GM23248 (cell line): ENCODE data around the gene KLHL2. TPM values are rescaled to one million over a fixed set of nuclear protein-coding genes. Genes with fewer than 3 reads are reported as not detected.
"Not testable (repeated sequence)": the region's sequence is repeated elsewhere in the genome, so short reads cannot be mapped to it uniquely, and the experiment has no call there.

Experiments
- DNase-seq: peaks from one replicate; pipeline ENCODE4 v3.0.0-alpha.2; 2015
- H2AFZ ChIP-seq: fragments of 200-600 bp; sonication (generic); 2 replicates; pipeline ENCODE4 v1.6.1; 2016; ENCODE audit warnings: antibody characterized with exemption
- H3F3A ChIP-seq: fragments of 200-600 bp; sonication (generic); 2 replicates; pipeline ENCODE4 v1.6.1; 2016; ENCODE audit warnings: mild to moderate bottlenecking, antibody characterized with exemption, mixed run types; ENCODE audit not compliant: insufficient read depth
- H3K27ac ChIP-seq: fragments of 200-600 bp; sonication (generic); 2 replicates; pipeline ENCODE4 v1.5.1; 2016; ENCODE audit warnings: mild to moderate bottlenecking
- H3K27me3 ChIP-seq: fragments of 200-600 bp; sonication (generic); replicated peaks from 2 replicates; pipeline ENCODE4 v1.6.1; 2016; ENCODE audit warnings: mild to moderate bottlenecking; ENCODE audit not compliant: insufficient read depth
- H3K36me3 ChIP-seq: fragments of 200-600 bp; sonication (generic); 2 replicates; pipeline ENCODE4 v1.6.1; 2016; ENCODE audit warnings: low read depth, mild to moderate bottlenecking
- H3K4me1 ChIP-seq: fragments of 200-600 bp; sonication (generic); 2 replicates; pipeline ENCODE4 v1.6.1; 2016; ENCODE audit warnings: mild to moderate bottlenecking; ENCODE audit not compliant: insufficient read depth
- H3K4me2 ChIP-seq: fragments of 200-600 bp; sonication (generic); one replicate; pipeline ENCODE4 v1.6.1; 2016; ENCODE audit warnings: mild to moderate bottlenecking; ENCODE audit not compliant: unreplicated experiment
- H3K4me3 ChIP-seq: fragments of 200-600 bp; sonication (generic); 2 replicates; pipeline ENCODE4 v1.5.1; 2016; ENCODE audit warnings: mild to moderate bottlenecking
- H3K79me2 ChIP-seq: fragments of 200-600 bp; sonication (generic); 2 replicates; pipeline ENCODE4 v1.6.1; 2016; ENCODE audit warnings: mild to moderate bottlenecking; ENCODE audit not compliant: insufficient read depth
- H3K9ac ChIP-seq: fragments of 200-600 bp; sonication (generic); 2 replicates; pipeline ENCODE4 v1.6.1; 2016; ENCODE audit warnings: mild to moderate bottlenecking
- H3K9me2 ChIP-seq: fragments of 200-600 bp; sonication (generic); 2 replicates; pipeline ENCODE4 v1.6.1; 2016; ENCODE audit warnings: mixed run types, mild to moderate bottlenecking, moderate library complexity; ENCODE audit not compliant: insufficient read depth
- H3K9me3 ChIP-seq: fragments of 200-600 bp; sonication (generic); one replicate; pipeline ENCODE4 v1.6.1; 2017; ENCODE audit warnings: low read depth
- H4K20me1 ChIP-seq: fragments of 200-600 bp; sonication (generic); 2 replicates; pipeline ENCODE4 v1.6.0; 2016; ENCODE audit not compliant: insufficient read depth
- WGBS, 2 experiments: methylation state at CpG; one replicate each; pipeline ENCODE4 v1.1.6; 2015 to 2017; ENCODE audit warnings: low lambda C conversion rate in 2 of 2, low coverage in 1 of 2; ENCODE audit errors: missing lambda C conversion rate in 2 of 2; 5-methylcytosine and 5-hydroxymethylcytosine counted together
- in situ Hi-C: fragments of 300-500 bp; cut with MboI; formaldehyde crosslinking; loops from 2 replicates; pipeline ENCODE4 v1.15.0; 2020
- polyA plus RNA-seq: library from polyadenylated mRNA; unstranded; fragments of >200 nt; fragmentation: Nextera tagmentation; extraction: Ambion mirVana; gene quantifications from 2 replicates; pipeline ENCODE4 v1.2.1, GENCODE V29; 2016
- total RNA-seq: library from RNA; depleted of rRNA; stranded (reverse); fragments of >200 nt; shearing (Covaris generic); gene quantifications from 2 replicates; pipeline ENCODE4 v1.2.3, GENCODE V29; 2014

KLHL2 gene
- total and polyA plus RNA-seq, 2 experiments from 2014 or later, result 11.0 to 20.2 TPM

DNA sequence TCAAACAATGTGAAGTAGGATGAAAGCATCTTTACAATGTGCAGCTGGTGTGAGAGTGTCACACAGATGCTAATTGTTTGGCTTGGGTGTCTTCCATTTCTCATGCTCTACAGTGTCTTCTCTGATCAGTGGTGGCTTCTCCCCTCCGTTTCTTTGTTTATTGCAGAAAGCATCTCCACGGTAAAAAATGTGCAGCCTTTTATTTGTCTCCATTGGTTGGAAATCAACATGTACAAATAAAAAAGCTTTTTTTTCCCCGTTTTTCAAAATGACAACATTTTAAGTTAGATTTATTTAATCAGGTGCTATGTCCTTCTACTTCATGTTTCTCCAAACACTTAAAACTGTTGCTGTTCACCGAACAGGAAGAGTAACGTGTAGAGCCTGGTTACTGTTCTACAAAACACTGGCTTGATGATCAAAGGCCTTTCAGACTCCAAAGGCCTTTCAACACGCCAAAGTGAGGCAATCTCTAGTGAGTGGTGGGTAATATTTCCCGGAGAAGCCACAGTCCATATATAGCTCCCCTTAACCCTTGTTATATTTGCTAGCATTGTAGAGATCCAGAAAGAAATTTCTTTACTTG is 48.8 kb downstream of the KLHL2 start:
- in situ Hi-C loops, DNase-seq: not testable (repeated sequence)

DNA sequence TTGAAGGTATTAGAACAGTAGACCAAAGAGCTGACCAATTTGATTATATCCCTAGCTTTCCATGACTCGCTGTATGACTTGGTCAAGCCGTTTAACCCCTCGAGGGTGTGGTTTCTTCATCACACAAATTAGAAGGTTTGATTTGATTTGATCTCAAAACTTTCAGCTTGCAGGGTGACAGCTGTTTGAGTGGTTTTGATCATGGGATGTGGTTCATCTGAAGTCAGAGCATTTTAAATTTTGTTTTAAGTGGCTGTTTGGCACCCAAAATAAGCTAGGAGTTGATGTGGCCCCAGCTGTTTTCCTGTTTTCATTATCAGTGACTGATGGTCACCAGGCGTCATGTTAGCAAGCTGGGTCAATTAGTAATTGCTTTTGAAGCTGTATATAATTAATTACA is 52.4 kb downstream of the KLHL2 start:
- H4K20me1 ChIP-seq, H3K36me3 ChIP-seq, H3K27me3 ChIP-seq, H3K4me1 ChIP-seq, H3K9me2 ChIP-seq, in situ Hi-C loops, H3F3A ChIP-seq, DNase-seq, H3K4me2 ChIP-seq, H3K9me3 ChIP-seq, H3K79me2 ChIP-seq, H3K4me3 ChIP-seq, H3K27ac ChIP-seq, H3K9ac ChIP-seq, H2AFZ ChIP-seq: not testable (repeated sequence)
- WGBS, 2 experiments, result 58 to 65% methylated on average over 3 to 4 of the region's 4 CpGs

More for the DNA sequence above, 48.8 kb downstream of the KLHL2 start:
- H3K36me3 ChIP-seq, H3K9me2 ChIP-seq, H3K4me2 ChIP-seq, H3K79me2 ChIP-seq, H3K9ac ChIP-seq, H4K20me1 ChIP-seq, H3K9me3 ChIP-seq, H2AFZ ChIP-seq, H3K4me1 ChIP-seq, H3K27ac ChIP-seq, H3K4me3 ChIP-seq, H3F3A ChIP-seq, H3K27me3 ChIP-seq: not testable (repeated sequence)
- WGBS, 2 experiments, result 49 to 51% methylated on average over 7 of the region's 7 CpGs

DNA sequence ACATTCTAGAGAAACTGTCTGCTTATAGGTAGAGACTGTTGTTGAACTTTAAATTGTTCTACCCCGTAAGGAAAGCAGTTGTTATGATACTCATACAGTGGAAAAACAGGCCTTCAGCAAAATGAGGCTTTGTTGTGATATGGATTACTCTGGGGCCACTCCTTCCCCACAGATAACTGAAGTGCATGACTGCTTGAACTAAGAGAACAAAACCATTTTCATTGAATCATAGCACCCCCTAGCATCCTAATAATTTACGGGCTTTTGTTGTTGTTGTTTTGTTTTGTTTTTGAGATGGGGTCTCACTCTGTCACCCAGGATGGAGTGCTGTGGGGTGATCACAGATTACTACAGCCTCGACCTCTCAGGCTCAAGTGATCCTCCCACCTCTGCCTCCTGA is 54.9 kb downstream of the KLHL2 start:
- H3K9me3 ChIP-seq, H3K79me2 ChIP-seq, H3K4me3 ChIP-seq, H3K27ac ChIP-seq, H3F3A ChIP-seq, H3K9me2 ChIP-seq, H3K27me3 ChIP-seq, H3K9ac ChIP-seq, H3K4me2 ChIP-seq, H3K36me3 ChIP-seq, H3K4me1 ChIP-seq, in situ Hi-C loops, DNase-seq, H4K20me1 ChIP-seq, H2AFZ ChIP-seq: not testable (repeated sequence)
- 95 to 98% methylated on average over 3 of the region's 3 CpGs for WGBS, 2 experiments

DNA sequence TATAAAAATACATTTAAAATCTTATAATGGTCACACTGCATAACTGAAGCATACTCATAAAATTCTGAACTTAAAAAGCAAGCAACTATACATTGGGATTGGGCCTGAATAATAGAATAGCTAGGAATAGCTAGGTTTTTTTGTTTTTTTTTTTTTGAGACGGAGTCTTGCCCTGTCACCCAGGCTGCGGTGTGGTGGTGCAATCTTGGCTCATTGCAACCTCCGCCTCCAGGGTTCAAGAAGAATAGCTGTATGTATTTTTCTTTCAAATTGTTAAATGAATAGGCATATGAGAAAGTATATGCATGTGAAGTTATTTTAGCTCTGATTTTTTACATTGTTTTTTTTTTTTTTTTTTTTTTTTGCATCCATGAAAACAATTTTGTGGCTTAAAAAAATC is 56.1 kb downstream of the KLHL2 start:
- DNase-seq, H3K9me3 ChIP-seq, H3K4me2 ChIP-seq, H3K4me1 ChIP-seq, H4K20me1 ChIP-seq, H3F3A ChIP-seq, H3K4me3 ChIP-seq, H3K9me2 ChIP-seq, H3K27ac ChIP-seq, in situ Hi-C loops, H3K36me3 ChIP-seq, H2AFZ ChIP-seq, H3K27me3 ChIP-seq, H3K79me2 ChIP-seq, H3K9ac ChIP-seq: not testable (repeated sequence)
- WGBS, 2 experiments, result 93 to 98% methylated on average over 3 of the region's 3 CpGs

DNA sequence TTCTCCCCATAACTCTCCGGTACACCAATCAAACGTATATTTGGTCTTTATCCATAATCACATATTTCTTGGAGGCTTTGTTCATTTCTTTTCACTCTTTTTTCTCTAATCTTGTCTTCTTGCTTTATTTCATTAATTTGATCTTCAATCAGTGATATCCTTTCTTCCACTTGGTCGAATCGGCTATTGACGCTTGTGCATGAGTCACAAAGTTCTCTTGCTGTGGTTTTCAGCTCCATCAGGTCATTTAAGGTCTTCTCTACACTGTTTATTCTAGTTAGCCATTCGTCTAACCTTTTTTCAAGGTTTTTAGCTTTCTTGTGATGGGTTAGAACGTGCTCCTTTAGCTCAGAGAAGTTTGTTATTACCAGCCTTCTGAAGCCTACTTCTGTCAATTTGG is 62.6 kb downstream of the KLHL2 start:
- DNase-seq, H3K4me1 ChIP-seq, H3K27me3 ChIP-seq, H3K9me2 ChIP-seq, H3K4me2 ChIP-seq, H3F3A ChIP-seq, H3K9me3 ChIP-seq, in situ Hi-C loops, H3K9ac ChIP-seq, H3K79me2 ChIP-seq, H4K20me1 ChIP-seq, H2AFZ ChIP-seq, H3K36me3 ChIP-seq, H3K27ac ChIP-seq, H3K4me3 ChIP-seq: not testable (repeated sequence)
- 80 to 83% methylated on average over 7 of the region's 7 CpGs for WGBS, 2 experiments

DNA sequence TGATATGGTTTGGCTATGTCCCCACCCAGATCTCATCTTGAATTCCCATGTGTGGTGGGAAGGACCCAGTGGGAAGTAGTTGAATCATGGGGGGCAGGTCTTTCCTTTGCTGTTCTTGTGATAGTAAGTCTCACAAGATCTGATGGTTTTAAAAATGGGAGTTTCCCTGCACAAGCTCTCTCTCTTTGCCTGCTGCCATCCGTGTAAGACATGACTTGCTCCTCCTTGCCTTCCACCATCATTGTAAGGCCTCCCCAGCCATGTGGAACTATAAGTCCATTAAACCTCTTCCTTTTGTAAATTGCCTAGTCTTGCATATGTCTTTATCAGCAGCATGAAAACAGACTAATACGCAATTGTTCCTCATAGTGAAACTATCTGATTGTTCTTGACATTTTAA is 66.1 kb downstream of the KLHL2 start:
- H3K27me3 ChIP-seq, result not testable (repeated sequence)
- 49 to 50% methylated on average over 2 of the region's 2 CpGs for WGBS, 2 experiments

DNA sequence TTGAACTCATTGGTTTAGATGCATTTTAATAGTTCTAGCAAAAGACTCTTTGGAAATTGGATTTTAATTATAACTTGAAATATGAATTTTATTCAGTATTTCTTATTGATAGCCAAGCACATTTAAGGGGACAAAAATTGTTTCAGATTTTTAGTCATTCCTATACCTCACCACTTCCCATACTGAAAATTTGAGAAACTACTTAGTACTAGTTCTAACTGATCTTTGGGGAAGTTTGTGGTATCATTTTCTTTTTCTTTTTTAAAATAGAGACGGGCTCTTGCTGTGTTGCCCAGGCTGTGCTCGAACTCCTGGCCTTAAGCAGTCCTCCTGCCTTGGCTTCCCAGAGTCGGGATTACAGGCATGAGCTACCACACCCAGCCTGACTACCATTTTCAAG is 68.0 kb downstream of the KLHL2 start:
- H3K9me3 ChIP-seq, H3K4me3 ChIP-seq, H3F3A ChIP-seq, H4K20me1 ChIP-seq, in situ Hi-C loops, H3K4me2 ChIP-seq, H3K9me2 ChIP-seq, H3K79me2 ChIP-seq, H3K27ac ChIP-seq, H2AFZ ChIP-seq, H3K9ac ChIP-seq, DNase-seq, H3K36me3 ChIP-seq, H3K27me3 ChIP-seq, H3K4me1 ChIP-seq: not testable (repeated sequence)
- WGBS, 2 experiments, result 96 to 100% methylated on average over 3 of the region's 3 CpGs

More for the DNA sequence above, 66.1 kb downstream of the KLHL2 start:
- H3K36me3 ChIP-seq, H3K27ac ChIP-seq, H3K4me3 ChIP-seq, H4K20me1 ChIP-seq, H3K9me3 ChIP-seq, H3K9me2 ChIP-seq, H3K4me2 ChIP-seq, in situ Hi-C loops, H3K4me1 ChIP-seq, H3K9ac ChIP-seq, DNase-seq, H3K79me2 ChIP-seq, H2AFZ ChIP-seq, H3F3A ChIP-seq: not testable (repeated sequence)

DNA sequence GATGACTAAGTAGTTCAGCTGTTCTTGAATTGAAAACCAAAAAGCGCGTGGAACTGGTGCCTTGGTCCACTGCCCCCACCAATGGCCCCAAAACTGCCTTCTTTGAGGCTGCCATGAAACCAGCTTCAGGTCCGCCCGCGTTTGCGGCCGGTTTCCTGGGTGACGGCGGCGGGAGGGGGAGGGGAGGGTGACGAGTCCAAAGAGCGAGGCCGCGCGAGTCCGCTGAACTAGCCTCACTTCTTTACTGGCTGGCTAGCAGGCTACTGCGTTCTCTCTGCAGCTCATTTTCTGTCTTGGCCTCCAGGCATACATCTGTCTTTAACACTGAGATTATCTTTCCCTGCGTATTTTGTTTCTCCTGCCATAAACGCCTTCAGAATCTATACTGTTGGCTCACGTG is 72.2 kb downstream of the KLHL2 start:
- H3K36me3 ChIP-seq, H3K9ac ChIP-seq, H3K9me2 ChIP-seq, H2AFZ ChIP-seq, in situ Hi-C loops, H4K20me1 ChIP-seq, H3K4me2 ChIP-seq, DNase-seq, H3K27me3 ChIP-seq, H3K27ac ChIP-seq, H3K9me3 ChIP-seq, H3K79me2 ChIP-seq, H3K4me3 ChIP-seq, H3F3A ChIP-seq, H3K4me1 ChIP-seq: not testable (repeated sequence)
- WGBS, 2 experiments, result 92% methylated on average over 15 to 20 of the region's 20 CpGs
